RPMI7951 (cell line): ENCODE results near the gene CKB. TPM values are rescaled to one million over a fixed set of nuclear protein-coding genes. Genes with fewer than 3 reads are reported as not detected.
"Not testable (repeated sequence)": the region's sequence is repeated elsewhere in the genome, so short reads cannot be mapped to it uniquely, and the experiment has no call there.

ENCODE experiments used
- DNase-seq: peaks from one replicate; pipeline ENCODE4 v3.0.0-alpha.2; 2012; ENCODE audit warnings: low read depth
- total RNA-seq: library from RNA; depleted of rRNA; stranded (reverse); fragments of >200 nt; shearing (Covaris generic); gene quantifications from 2 replicates; pipeline ENCODE4 v1.2.3, GENCODE V29; 2014

Gene CKB
- total RNA-seq, 1 experiment from 2014 or later, result 8.8 TPM

DNA sequence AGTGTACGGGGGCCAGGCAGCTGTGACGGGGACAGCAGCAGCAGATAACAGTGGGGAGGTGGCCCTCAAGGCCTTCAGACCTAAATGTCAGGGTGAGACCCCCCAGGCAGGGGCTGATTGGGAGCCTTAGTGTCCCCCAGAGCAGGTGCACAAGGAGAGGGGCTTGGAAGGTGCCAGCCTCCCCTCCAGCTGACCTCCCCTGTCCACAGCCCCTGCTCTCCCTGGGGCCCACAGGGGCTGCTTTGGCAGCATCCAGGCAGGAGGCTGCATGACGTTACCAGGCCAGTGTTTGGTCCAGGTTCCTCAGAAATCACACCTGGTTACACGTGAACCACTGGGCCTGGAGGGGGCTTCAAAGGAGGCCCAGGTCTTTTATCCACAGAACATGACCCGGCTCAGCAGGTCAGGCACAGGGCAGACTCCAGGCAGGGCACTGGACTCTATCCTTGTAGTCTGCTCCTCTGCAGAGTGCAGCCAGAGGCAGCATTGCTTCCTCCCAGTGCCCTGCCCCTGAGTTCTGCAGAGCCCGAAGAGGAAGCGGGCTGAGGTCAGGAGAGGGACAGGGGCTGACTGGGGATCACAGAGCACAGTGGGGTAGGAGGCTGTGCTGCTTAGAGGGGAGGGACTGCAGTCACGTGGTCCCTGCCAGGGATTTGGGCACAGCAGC, 3.8 kb upstream of the CKB start:
- no peak for DNase-seq

DNA sequence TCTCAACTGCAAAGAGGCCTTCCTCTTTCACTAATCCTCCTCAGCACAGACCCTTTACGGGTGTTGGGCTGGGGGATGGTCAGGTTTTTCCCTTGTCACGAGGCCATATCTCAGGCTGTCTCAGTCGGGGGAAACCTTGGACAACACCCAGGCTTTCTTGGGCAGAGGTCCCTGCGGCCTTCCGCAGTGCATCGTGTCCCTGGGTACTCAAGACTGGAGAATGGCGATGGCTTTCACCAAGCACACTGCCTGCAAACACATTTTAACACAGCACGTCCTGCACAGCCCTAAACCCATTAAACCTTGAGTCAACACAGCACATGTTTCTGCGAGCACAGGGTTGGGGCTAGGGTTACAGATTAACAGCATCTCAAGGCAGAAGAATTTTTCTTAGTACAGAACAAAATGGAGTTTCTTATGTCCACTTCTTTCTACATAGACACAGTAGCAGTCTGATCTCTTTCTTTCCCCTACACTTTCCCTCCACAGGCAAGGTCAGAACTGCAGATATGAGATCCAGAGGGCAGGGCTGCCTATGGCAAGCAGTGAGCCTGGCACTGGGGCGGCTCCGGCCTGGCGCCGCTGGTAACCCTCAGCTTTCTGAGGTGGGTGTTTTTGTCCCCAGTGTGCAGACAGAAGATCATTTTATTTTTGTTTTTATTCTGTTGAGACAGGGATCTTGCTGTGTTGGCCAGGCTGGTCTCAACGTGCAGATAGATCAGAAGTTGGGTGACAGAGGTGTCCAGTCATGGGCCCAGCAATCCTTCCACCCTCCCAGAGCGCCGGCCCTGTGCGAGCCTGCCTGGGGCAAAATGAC, 3.0 kb upstream of the CKB start:
- DNase-seq, result not testable (repeated sequence)

DNA sequence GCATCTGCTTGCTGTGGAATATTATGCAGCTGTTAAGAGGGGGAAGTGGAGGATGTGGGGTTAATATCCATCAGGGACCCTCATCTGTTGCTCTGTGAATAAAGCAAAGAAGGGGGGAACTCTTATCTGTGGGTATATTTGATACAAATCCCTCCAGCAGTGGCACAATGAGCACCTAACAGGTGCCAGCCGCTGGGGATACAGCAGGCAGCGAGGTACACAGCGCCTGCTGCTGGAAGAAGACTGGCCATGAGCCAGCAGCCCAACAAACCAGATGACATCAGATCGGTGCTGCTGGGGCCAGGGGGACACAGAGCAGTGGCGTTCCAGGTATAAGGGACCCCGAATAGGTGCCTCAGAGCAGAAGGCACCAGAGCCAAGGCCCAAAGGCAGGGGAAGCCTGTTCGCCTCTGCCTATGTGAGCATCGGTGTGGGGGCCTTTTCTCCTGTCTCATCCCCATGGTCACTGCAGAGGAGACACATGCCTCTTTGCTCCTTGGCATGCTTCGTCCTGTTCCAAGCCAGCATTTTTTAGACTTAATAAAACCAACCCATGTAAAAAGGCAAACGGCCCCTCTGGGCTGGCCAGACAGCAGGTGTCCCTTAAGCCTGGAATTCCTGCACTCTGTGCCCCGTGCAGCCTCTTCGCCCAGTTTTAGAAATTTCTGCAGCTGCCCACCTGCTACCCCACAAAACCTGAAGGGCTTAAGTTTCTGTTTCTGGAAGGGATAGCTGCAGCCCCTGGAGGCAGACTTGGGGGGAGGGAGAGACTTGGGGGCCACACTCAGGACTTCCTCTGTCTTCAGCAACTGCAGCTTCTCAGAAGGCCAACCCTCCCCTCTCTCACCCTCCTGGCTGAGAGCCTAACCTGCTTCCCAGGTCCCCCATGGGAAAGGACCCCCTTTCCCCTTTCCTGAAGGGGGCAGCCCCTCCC, 1.6 kb upstream of the CKB start:
- no peak for DNase-seq

DNA sequence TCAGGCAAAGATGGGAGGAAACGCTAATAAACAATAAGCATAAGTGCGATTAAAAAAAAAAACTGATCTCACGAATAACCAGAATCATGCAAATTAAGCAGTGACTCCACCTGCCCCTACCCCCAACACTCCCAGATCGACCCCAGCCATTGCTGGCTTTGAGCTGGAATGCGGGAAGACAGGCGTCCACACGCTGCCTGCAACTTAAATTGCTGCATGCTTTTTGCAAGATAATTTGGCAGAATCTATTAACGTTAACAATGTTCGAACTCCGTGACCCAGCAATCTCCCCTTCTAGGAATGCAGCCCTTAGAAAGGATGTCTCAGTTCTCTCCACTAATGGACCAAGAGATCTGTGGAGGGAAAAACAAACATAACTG, 935 bp upstream of the CKB start:
- DNase-seq, result no peak

DNA sequence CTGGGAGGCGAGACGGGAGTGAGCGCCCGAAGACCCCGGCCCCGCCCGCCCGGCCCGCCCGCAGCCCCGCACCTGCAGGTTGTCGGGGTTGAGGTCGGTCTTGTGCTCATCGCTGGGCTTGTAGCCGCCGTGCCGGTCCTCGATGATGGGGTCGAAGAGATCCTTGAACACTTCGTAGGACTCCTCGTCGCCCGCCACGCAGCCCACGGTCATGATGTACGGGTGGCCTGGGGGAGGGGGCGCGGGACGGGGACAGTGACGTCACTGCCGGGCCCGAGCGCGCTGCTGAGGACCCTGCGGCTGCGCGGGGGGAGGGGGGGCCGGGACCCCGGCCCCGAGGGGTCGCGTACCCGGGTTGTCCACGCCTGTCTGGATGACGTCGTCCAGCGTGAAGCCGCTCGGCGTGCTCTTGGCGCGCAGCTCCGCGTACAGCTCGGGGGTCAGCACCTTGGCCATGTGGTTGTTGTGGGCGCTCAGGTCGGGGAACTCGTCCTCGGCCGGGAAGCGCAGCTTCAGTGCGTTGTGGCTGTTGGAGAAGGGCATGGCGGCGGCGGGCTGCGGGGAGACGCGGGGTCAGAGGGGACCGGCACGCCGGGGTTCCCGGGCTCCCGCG, 573 bp downstream of the CKB start:
- DNase-seq, result no peak

DNA sequence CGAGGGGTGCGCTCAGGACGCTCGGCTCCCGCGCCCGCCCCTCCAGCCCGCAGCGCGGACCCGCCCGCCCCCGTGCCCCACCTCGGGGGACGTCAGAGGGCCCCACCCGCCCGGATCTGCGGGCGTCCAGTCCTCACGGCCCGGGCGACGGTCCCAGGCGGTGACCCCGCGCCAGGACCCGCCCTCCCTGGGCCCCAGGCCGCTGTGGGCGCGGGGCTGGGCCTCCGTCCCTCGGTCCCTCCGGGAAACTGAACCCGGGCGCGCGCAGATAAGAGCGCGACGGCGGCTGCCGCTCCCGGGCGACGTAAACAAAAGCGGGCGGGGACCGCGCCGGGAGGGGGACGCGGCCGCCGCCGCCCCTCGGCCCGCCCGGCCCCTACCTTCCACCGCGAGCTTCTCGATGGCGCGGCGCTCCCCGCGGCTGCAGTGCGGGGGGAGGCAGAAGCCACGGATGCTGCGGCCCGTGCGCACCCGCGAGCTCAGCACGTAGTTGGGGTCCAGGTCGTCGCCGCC, 1.1 kb downstream of the CKB start:
- no peak for DNase-seq

DNA sequence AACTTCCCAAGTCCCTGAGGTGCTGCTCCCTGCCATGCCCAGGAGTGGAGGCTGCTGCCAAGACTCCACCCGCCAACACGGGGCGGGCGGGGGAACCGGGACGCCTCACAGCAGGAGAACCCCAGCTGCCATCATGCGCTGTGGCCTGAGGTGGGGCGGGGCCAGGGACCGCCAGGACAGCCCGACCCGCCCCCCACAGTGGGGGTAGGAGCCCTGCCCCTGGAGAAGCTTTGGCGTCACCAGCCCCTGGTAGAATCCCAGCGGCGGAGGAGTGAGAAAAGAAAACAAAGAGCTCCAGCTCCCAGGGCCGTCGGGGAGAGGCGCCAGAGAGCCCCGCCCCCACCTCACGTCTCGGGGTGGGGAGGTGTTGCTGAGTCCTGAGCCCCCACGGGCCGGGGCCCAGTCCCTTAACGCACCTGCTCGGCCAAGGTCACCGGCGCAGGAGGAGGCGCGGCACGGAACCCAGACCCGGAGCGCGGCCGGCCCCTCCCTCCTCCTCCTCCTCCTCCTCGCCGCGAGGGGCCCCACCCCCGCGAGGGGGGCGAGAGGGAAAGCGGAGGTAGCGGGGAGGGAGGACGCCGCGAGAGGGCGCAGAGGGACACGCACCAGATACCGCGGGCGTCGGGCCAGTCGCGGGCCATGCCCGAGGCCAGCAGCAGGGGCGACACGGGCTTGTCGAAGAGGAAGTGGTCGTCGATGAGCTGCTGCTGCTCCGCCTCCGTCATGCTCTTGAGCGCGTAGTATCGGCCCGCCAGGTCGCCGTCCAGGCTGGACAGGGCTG, 1.8 kb downstream of the CKB start:
- DNase-seq, result peak; percentile 63

DNA sequence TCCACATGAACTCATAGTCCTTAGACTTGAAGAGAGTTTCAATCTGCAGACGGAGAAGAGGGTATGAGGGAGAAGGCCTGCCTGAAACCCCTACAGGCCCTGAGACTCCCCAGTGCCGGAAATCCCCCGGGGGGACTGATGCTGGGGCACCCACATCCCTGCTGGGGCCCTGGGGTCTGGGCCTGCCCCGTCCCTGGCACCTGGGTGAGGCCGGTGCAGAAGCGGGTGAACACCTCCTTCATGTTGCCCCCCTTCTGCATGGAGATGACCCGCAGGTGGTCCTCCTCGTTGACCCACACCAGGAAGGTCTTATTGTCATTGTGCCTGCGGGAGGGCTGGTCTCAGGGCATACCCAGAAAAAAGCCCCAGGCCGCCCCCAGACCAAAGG, 2.4 kb downstream of the CKB start:
- no peak for DNase-seq

DNA sequence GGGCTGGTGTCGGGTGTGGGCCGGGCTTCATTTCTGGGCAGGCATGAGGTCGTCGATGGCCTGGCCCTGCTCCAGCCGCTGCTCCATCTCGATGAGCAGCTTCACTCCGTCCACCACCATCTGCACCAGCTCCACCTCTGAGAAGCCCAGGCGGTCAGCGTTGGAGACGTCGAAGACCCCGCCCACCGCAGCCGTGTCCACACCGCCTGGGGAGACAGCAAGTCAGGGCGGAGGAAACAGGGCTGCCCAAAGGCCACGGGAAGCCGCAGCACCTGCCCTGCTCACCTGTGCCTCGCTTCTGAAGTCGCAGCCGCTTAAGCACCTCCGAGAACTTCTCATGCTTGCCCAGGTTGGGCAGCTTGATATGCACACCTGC, 2.8 kb downstream of the CKB start:
- no peak for DNase-seq

DNA sequence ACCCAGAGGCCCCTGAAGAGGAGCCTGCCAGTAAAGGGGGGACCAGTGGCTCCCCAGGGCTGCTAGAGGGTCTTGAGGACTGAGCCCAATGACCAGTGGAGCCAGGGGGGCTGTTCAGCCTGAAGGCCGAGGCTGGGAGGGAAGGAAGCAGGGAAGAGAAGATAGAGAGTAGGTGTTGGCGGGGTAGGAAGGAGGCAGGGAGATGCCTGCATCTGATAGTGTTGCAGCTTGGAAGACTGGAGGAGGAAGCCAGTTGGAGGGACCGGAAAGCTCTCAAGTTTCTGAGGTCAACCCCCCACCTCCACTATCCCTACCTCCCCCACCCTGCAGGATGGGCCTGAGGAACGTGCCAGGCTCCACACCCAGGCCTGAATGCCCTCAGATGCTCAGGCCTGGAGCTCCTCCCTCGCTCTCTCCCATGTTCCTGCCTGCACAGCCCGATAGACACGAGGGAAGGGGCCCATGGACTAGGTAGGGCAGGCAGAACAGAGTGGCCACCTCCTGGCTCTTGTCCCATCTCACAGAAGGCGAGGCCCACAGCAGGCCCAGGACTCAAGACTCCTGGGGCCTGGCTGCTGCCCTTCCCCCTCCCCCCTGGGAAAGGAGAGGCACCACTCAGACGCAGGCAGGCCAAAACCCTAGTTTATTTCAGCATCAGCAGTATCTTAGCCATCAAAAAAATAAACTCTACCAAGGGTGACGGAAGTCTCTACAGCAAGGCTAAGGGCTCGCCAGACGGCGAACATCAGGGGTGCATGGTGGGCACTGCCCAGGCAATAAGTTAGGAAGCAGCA, 3.4 kb downstream of the CKB start:
- DNase-seq, result no peak

DNA sequence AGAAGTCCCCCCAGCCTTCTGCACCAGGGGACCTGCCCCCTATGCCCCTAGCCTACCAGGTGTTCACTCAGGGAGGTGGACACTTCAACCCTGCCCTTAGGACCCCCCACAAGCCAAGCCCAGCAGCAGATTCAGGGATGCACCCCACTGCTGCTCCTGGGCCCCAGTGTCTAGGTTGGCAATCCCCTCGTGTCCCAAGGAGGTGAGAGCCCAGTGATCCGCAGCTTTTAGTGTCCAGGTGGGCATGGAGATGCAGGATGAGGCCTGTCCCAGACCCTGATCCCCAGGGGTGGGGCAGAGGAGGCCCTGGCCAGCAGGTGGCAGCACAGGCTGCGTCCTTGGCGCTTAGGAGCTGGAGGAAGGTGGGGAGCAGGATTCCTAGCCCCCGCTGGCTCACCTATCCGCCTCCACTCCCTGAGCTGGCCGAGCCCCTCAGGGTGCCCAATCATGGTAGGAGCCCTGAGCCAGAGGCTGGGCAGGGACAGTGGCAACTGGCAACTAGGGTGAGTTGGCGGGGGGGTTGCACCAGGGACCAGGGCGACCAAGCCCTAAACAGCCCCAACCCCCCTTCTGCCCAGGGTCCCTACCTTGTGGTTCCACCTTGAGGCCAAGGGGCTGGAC, 4.1 kb downstream of the CKB start:
- DNase-seq, result peak; percentile 38

DNA sequence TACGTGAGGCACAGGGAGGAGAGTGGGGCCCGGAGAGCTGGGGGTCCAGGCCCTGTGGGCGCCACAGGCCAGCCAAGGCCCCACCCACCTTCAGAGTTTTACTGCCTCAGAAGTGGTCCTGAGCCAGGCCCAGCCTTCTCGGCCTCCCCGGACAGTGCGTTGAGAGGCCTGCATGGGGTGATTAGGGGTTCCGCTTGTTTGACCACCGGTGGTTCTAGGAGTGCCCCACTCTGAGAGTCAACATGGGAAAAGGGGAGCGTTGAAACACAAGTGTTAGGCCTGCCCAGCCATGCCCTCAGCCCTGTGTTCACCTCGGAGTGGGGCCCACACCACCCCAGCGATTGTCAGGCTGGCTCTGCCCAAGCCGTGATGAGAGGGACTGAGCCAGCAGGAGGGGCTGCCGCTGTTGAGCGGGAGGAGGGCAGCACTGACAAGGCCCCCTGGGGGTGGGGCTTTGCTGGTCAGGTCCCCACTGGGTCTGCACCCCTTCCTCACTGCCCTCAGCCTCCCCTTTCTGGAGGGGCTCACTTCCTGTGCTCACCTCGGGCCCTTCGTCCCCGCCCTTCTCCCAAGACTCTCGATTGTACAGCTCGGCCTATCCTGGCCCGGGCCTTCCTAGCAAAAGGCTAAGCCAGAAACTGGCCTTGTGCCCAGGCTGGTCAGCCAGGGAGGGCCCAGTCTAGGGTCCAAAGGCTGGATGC, 4.8 kb downstream of the CKB start:
- no peak for DNase-seq

DNA sequence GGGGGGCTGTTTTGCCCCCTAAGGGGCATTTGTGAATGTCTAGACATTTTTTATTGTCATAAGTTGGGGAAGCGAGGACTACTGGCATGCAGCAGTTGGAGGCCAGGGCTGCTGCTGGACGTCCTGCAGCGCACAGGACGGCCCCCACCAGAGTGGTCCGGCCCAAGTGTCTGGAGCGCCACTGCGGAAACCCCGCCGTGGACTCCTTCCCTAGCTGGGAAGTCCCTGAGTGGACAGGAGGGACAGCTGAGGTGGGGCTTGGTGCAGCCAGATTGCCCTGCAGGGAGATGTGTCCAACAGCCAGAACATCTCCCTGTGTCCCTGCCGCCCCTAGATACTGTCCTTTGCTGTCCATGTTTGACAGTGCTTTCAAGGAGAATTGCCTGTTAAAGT, 5.5 kb downstream of the CKB start:
- no peak for DNase-seq

DNA sequence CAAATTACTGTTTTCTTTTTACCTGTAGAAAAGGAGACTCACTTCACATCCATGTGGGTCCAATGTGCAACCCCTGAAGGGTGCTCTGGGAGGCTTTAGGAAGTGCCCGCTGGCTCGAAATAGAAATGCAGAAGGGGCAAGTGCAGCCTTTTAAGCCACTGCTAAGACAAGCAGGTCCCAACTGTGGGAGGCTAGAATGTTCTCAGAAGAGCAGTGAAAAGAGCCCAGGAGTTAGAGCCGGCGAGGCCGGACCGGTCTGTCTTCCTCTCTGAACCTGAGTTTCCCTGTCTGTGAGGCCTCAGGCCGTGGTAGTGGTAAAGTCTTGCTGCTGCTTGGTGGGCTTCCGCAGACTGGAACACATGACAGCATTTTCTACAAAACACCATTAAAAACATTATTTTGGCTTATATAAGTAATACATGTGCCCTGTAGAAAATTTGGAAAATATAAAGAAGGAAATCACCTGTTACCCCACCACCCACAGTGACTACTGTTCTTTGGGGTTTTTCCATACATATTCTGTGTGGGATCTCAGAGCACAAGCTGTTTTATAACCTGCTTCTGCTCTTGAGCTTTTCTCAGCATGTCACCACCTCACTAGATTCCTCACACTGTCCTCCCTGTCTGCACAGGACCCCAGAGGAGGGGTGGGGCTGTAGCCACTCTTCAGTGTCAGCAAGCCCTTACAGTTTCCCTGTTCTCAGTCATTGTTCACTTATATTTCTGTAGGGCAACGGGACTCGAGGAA, 6.0 kb downstream of the CKB start:
- DNase-seq, result no peak

DNA sequence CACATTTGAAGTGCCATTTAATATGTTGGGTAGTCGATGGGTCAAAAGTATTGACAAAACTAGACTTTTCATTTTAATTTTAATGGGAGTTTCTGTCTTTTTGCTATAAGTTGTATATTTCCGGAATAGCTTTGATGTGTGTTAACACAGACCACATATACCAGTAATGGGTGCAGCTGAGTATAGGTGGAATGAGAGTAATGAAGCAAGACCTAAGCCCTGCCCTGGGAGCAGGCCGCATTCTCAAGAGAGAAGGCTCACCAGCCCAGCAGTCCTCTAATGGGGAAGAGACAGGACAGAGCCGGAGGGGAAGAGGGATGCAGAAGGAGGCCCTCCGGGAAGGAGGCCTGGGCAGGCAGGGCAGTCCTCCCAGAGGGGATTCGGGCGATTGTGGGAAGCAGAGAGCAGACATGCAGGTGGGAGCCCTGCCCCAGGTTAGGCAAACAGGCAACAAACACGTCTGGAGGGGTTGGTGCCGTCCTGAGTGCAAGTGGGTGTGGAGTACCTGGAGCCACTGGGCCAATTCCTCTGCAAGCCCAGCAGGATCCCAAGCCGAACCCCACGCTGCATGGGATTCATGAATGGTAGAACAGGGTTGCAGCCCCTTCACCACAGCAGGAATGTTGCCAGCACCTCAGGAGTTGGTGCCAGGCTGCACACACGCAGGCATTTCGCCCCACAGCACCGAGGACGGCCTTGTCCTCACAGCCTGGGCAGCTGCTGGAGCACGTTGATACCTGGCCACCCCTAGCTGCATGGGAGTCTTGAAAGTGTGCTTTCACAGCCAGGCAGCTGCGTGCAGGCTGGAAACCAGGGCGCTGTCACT, 7.8 kb downstream of the CKB start:
- DNase-seq, result no peak

DNA sequence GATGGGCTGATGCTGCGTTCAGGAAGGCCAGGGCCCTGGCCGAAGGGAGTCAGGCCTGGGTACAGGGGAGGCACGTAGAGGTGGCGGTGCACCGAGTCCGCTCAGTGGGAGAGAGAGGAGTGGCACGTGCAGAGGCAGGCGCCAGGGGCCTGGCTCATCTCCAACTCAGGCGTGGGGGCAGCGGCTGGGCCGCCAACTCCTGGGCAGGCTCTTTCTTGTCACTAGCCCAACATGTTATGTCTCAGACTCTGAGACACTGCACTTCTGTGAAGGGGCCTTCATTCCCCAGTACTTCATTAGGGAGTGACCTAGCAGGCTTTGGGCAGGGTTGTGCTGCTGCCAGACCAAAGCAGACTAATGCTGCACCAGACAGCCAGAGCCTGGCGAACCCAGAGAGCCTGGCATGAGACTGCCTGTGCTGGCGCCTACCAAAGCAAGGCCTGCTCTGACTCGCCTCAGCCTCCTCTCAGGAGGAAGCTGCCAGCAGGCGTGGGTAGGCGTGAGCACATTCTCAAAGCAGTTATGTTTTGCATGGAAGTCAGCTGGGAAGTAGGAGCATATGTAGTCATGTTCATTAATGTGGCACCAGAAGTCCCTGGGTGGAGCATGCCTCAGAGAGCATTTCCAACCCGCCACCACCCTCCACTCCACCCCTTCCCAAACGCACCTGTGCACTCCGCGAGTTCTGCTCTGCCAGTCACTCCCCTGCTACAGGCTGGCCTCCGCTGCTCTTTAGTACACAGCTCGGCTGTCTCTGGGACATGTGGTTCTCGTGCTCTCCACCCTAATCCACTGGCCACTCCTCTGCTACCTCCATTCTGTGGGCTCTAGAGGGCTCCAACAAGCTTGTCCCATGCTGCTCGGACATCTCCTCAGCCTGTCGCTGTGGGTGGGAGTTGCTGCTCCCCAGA, 9.7 kb downstream of the CKB start:
- no peak for DNase-seq
